Neural progenitor cell (in vitro differentiated cells): ENCODE data around the gene CNTD1.

Source experiments
- EZH2 ChIP-seq: fragments of 200-600 bp; sonication (generic); IDR thresholded peaks from 2 replicates; pipeline ENCODE4 v1.6.1; 2017; ENCODE audit warnings: antibody characterized with exemption, mild to moderate bottlenecking, moderate library complexity
- TF ChIP-seq, protein P1 (sequence below): fragments of 200-600 bp; sonication (generic); IDR thresholded peaks from 2 replicates; pipeline ENCODE4 v1.5.1; 2017; ENCODE audit warnings: antibody characterized with exemption, mild to moderate bottlenecking

GRCh38 chr17:42784409-42784808 lies 14.3 kb upstream of the CNTD1 start:
- TF ChIP-seq, protein P1, sequence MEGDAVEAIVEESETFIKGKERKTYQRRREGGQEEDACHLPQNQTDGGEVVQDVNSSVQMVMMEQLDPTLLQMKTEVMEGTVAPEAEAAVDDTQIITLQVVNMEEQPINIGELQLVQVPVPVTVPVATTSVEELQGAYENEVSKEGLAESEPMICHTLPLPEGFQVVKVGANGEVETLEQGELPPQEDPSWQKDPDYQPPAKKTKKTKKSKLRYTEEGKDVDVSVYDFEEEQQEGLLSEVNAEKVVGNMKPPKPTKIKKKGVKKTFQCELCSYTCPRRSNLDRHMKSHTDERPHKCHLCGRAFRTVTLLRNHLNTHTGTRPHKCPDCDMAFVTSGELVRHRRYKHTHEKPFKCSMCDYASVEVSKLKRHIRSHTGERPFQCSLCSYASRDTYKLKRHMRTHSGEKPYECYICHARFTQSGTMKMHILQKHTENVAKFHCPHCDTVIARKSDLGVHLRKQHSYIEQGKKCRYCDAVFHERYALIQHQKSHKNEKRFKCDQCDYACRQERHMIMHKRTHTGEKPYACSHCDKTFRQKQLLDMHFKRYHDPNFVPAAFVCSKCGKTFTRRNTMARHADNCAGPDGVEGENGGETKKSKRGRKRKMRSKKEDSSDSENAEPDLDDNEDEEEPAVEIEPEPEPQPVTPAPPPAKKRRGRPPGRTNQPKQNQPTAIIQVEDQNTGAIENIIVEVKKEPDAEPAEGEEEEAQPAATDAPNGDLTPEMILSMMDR = no peak
- no peak for TF ChIP-seq EZH2
